Loucy (cell line): ENCODE measurements around the gene SPATA3.

Source experiments
- H2AFZ ChIP-seq: fragments of 200-600 bp; sonication (generic); 2 replicates; pipeline ENCODE4 v1.6.0; 2016; ENCODE audit warnings: antibody characterized with exemption, mild to moderate bottlenecking, low read length, moderate library complexity
- H3F3A ChIP-seq: fragments of 200-600 bp; 2 replicates; pipeline ENCODE4 v1.6.0; 2016; ENCODE audit warnings: antibody characterized with exemption, low read depth, mild to moderate bottlenecking
- H3K27me3 ChIP-seq: fragments of 200-600 bp; sonication (generic); 2 replicates; pipeline ENCODE4 v1.6.1; 2014; ENCODE audit warnings: low read length, mild to moderate bottlenecking; ENCODE audit not compliant: insufficient read depth, poor library complexity, severe bottlenecking
- H3K36me3 ChIP-seq: fragments of 200-600 bp; sonication (generic); 2 replicates; pipeline ENCODE4 v1.6.1; 2016; ENCODE audit warnings: low read length; ENCODE audit not compliant: insufficient read depth
- H3K4me1 ChIP-seq: fragments of 200-600 bp; sonication (generic); 2 replicates; pipeline ENCODE4 v1.5.1; 2014; ENCODE audit warnings: low read length, mild to moderate bottlenecking; ENCODE audit not compliant: insufficient read depth, poor library complexity, severe bottlenecking
- H3K4me2 ChIP-seq: fragments of 200-600 bp; sonication (generic); 2 replicates; pipeline ENCODE4 v1.6.0; 2014; ENCODE audit warnings: antibody characterized with exemption, low read length, low read depth, mild to moderate bottlenecking; ENCODE audit not compliant: poor library complexity, severe bottlenecking
- H3K4me3 ChIP-seq: fragments of 200-600 bp; sonication (generic); 2 replicates; pipeline ENCODE4 v1.5.1; 2014; ENCODE audit warnings: low read length, mild to moderate bottlenecking, mixed read lengths; ENCODE audit not compliant: poor library complexity, severe bottlenecking
- H3K79me2 ChIP-seq: fragments of 200-600 bp; sonication (generic); 2 replicates; pipeline ENCODE4 v1.6.1; 2014; ENCODE audit warnings: low read length; ENCODE audit not compliant: insufficient read depth
- H3K9ac ChIP-seq: fragments of 200-600 bp; sonication (generic); 2 replicates; pipeline ENCODE4 v1.6.0; 2014; ENCODE audit warnings: mild to moderate bottlenecking, low read depth, low read length, moderate library complexity; ENCODE audit not compliant: poor library complexity, severe bottlenecking
- H3K9me2 ChIP-seq: fragments of 200-600 bp; sonication (generic); replicated peaks from 2 replicates; pipeline ENCODE4 v1.6.1; 2016; ENCODE audit warnings: low read depth, low read length, mixed read lengths
- H3K9me3 ChIP-seq: fragments of 200-600 bp; sonication (generic); 2 replicates; pipeline ENCODE4 v1.6.1; 2014; ENCODE audit warnings: mild to moderate bottlenecking, antibody characterized with exemption, low read length, low read depth; ENCODE audit not compliant: insufficient read depth
- H4K20me1 ChIP-seq: fragments of 200-600 bp; sonication (generic); 2 replicates; pipeline ENCODE4 v1.6.0; 2014; ENCODE audit warnings: antibody characterized with exemption, low read length, mild to moderate bottlenecking; ENCODE audit not compliant: insufficient read depth, poor library complexity, severe bottlenecking
- CTCF ChIP-seq: fragments of 200-600 bp; sonication (generic); conservative IDR thresholded peaks from 2 replicates; pipeline ENCODE4 v1.5.1; 2014; ENCODE audit warnings: mild to moderate bottlenecking, antibody characterized with exemption, low read length
- EZH2phosphoT487 ChIP-seq: fragments of 200-600 bp; IDR thresholded peaks from 2 replicates; pipeline ENCODE4 v1.6.1; 2018; ENCODE audit warnings: antibody characterized with exemption, mild to moderate bottlenecking, moderate library complexity, borderline replicate concordance

SPATA3 gene

GRCh38 chr2:230983566-230983965, 12.4 kb upstream of the SPATA3 start:
- Histone ChIP-seq H3F3A (no peaks in the 10 kb centered on the region), H3K79me2 (no peaks in the 10 kb centered on the region), H3K4me3 (no peak overlapping the region), H3K9me3 (no peaks in the 10 kb centered on the region), H3K27me3 (no peaks in the 10 kb centered on the region), H3K9ac (no peak overlapping the region), H3K4me2 (no peak overlapping the region), H3K9me2 (no peaks in the 10 kb centered on the region), H3K4me1 (peaks cover 18% of the 10 kb centered on the region), H3K36me3 (no peaks in the 10 kb centered on the region), H4K20me1 (no peaks in the 10 kb centered on the region), H2AFZ (no peak overlapping the region)
- TF ChIP-seq EZH2phosphoT487 (no peak), CTCF (0 out of 2 replicates have a peak, but pooled peaks have one; percentile 17)

GRCh38 chr2:230984393-230985220, 11.3 kb upstream of the SPATA3 start:
- H3K9ac ChIP-seq: no peak overlapping the region
- peaks cover 18% of the 10 kb centered on the region for H3K4me1 ChIP-seq
- no peak overlapping the region for H2AFZ ChIP-seq
- H3F3A ChIP-seq: no peaks in the 10 kb centered on the region
- H3K27me3 ChIP-seq: no peaks in the 10 kb centered on the region
- no peaks in the 10 kb centered on the region for H3K9me3 ChIP-seq
- H3K9me2 ChIP-seq: no peaks in the 10 kb centered on the region
- TF ChIP-seq CTCF (no peak), EZH2phosphoT487 (no peak)
- H3K4me2 ChIP-seq: no peak overlapping the region
- no peaks in the 10 kb centered on the region for H4K20me1 ChIP-seq
- no peaks in the 10 kb centered on the region for H3K79me2 ChIP-seq
- no peaks in the 10 kb centered on the region for H3K36me3 ChIP-seq
- no peak overlapping the region for H3K4me3 ChIP-seq

GRCh38 chr2:230985519-230986231, 10.2 kb upstream of the SPATA3 start:
- Histone ChIP-seq H3F3A (no peaks in the 10 kb centered on the region), H3K79me2 (no peaks in the 10 kb centered on the region), H3K36me3 (no peaks in the 10 kb centered on the region), H3K9me2 (no peaks in the 10 kb centered on the region), H3K9ac (no peak overlapping the region), H3K4me3 (no peak overlapping the region), H3K4me2 (no peak overlapping the region), H3K9me3 (no peaks in the 10 kb centered on the region), H3K27me3 (no peaks in the 10 kb centered on the region), H2AFZ (no peak overlapping the region), H3K4me1 (peaks cover 12% of the 10 kb centered on the region), H4K20me1 (no peaks in the 10 kb centered on the region)
- TF ChIP-seq EZH2phosphoT487 (no peak), CTCF (no peak)
